Activated CD4-positive, alpha-beta memory T cell treated with anti-CD3 and anti-CD28 coated beads, Interleukin-2, amount 10 ng/mL, durations not matched to agents 7 days and 5 days (primary cell): Measurements from ENCODE around the gene FSHR. TPM values are rescaled to one million over a fixed set of nuclear protein-coding genes. Genes with fewer than 3 reads are reported as not detected.

ENCODE experiments used
- CTCF ChIA-PET: fragments of 350-600 bp; sonication (Branson Sonifier 250); formaldehyde crosslinking; loops from one replicate; lab custom pipeline; 2021; ENCODE audit warnings: antibody characterized with exemption, inconsistent platforms; lab: Charles Lee
- POLR2A ChIA-PET: fragments of 350-600 bp; sonication (Branson Sonifier 250); formaldehyde crosslinking; loops from one replicate; lab custom pipeline; 2021; ENCODE audit warnings: antibody characterized with exemption; lab: Charles Lee
- DNase-seq: peaks from one replicate; pipeline ENCODE4 v3.0.0-alpha.2; 2020
- H3K27ac Mint-ChIP-seq: one replicate; pipeline ENCODE4 v1.8.0; 2021; ENCODE audit warnings: mild to moderate bottlenecking, mixed read lengths
- H3K27me3 Mint-ChIP-seq: one replicate; pipeline ENCODE4 v1.8.0; 2021; ENCODE audit warnings: mixed read lengths
- H3K36me3 Mint-ChIP-seq: one replicate; pipeline ENCODE4 v1.8.0; 2021; ENCODE audit warnings: low read depth, mixed read lengths
- H3K4me1 Mint-ChIP-seq: one replicate; pipeline ENCODE4 v1.8.0; 2021; ENCODE audit warnings: mixed read lengths
- H3K4me3 Mint-ChIP-seq: one replicate; pipeline ENCODE4 v1.8.0; 2021; ENCODE audit warnings: mild to moderate bottlenecking, mixed read lengths
- H3K9me3 Mint-ChIP-seq: one replicate; pipeline ENCODE4 v1.8.0; 2021; ENCODE audit warnings: mixed read lengths
- total RNA-seq, 2 experiments: library from RNA; stranded (reverse); gene quantifications; one replicate each; pipeline ENCODE4 v1.2.3, GENCODE V29; 2021

The FSHR gene
- total RNA-seq, 2 experiments from 2014 or later = not detected

- no peak overlapping the region for H3K27ac Mint-ChIP-seq
- DNase-seq = no peak
- no peak overlapping the region for H3K4me3 Mint-ChIP-seq
- no peaks in the 10 kb centered on the region for H3K27me3 Mint-ChIP-seq
- ChIA-PET CTCF (no interaction called here), POLR2A (no interaction called here)
- no peaks in the 10 kb centered on the region for H3K4me1 Mint-ChIP-seq
- H3K9me3 Mint-ChIP-seq = no peaks in the 10 kb centered on the region
- H3K36me3 Mint-ChIP-seq = no peaks in the 10 kb centered on the region
Observed at GRCh38 chr2:48954935-48955334, 199.4 kb downstream of the FSHR start.

- POLR2A ChIA-PET = no interaction called here
- Mint-ChIP-seq H3K27me3 (no peaks in the 10 kb centered on the region), H3K36me3 (no peaks in the 10 kb centered on the region), H3K4me1 (no peaks in the 10 kb centered on the region), H3K4me3 (no peak overlapping the region), H3K27ac (no peak overlapping the region), H3K9me3 (no peaks in the 10 kb centered on the region)
- CTCF ChIA-PET = interaction anchor here (1.7 kb wide), 1 partner anchor 10 kb away, joined by 4 read pairs; no protein-coding TSS in a partner anchor
- no peak for DNase-seq
Observed at GRCh38 chr2:48954311-48954710, 200.0 kb downstream of the FSHR start.

- no peak for DNase-seq
- POLR2A ChIA-PET = no interaction called here
- H3K27me3 Mint-ChIP-seq = no peaks in the 10 kb centered on the region
- no peaks in the 10 kb centered on the region for H3K9me3 Mint-ChIP-seq
- CTCF ChIA-PET = interaction anchor here (0.7 kb wide), 1 partner anchor 1118 kb away, joined by 3 read pairs; no protein-coding TSS in a partner anchor
- no peak overlapping the region for H3K27ac Mint-ChIP-seq
- H3K36me3 Mint-ChIP-seq = no peaks in the 10 kb centered on the region
- no peak overlapping the region for H3K4me3 Mint-ChIP-seq
- no peaks in the 10 kb centered on the region for H3K4me1 Mint-ChIP-seq
Observed at GRCh38 chr2:48952614-48953013, 201.7 kb downstream of the FSHR start.

GRCh38 chr2:48952143-48952542, 202.2 kb downstream of the FSHR start:
- Mint-ChIP-seq H3K27ac (no peak overlapping the region), H3K4me1 (no peaks in the 10 kb centered on the region), H3K4me3 (no peak overlapping the region), H3K9me3 (no peaks in the 10 kb centered on the region), H3K27me3 (no peaks in the 10 kb centered on the region), H3K36me3 (no peaks in the 10 kb centered on the region)
- no peak for DNase-seq
- POLR2A ChIA-PET = no interaction called here
- CTCF ChIA-PET = interaction anchor here (0.7 kb wide), 1 partner anchor 1118 kb away, joined by 3 read pairs; no protein-coding TSS in a partner anchor

GRCh38 chr2:48948400-48949125, 205.8 kb downstream of the FSHR start:
- no peaks in the 10 kb centered on the region for H3K36me3 Mint-ChIP-seq
- DNase-seq = no peak
- POLR2A ChIA-PET = no interaction called here
- H3K4me1 Mint-ChIP-seq = no peaks in the 10 kb centered on the region
- no peaks in the 10 kb centered on the region for H3K27me3 Mint-ChIP-seq
- no peak overlapping the region for H3K4me3 Mint-ChIP-seq
- no peak overlapping the region for H3K27ac Mint-ChIP-seq
- no peaks in the 10 kb centered on the region for H3K9me3 Mint-ChIP-seq
- CTCF ChIA-PET = no interaction called here

- Mint-ChIP-seq H3K27ac (no peak overlapping the region), H3K27me3 (no peaks in the 10 kb centered on the region), H3K4me3 (no peak overlapping the region), H3K9me3 (no peaks in the 10 kb centered on the region), H3K36me3 (no peaks in the 10 kb centered on the region), H3K4me1 (no peaks in the 10 kb centered on the region)
- no peak for DNase-seq
- CTCF ChIA-PET = interaction anchor here (0.7 to 1.8 kb wide), 6 partner anchors 20 to 1546 kb away, joined by 4 to 12 read pairs (median 6); no protein-coding TSS in a partner anchor
- POLR2A ChIA-PET = no interaction called here
Observed at GRCh38 chr2:48946449-48947048, 207.8 kb downstream of the FSHR start.

GRCh38 chr2:48944956-48945355, 209.4 kb downstream of the FSHR start:
- Mint-ChIP-seq H3K27ac (no peak overlapping the region), H3K4me1 (no peaks in the 10 kb centered on the region), H3K9me3 (no peaks in the 10 kb centered on the region), H3K36me3 (no peaks in the 10 kb centered on the region), H3K27me3 (no peaks in the 10 kb centered on the region), H3K4me3 (no peak overlapping the region)
- DNase-seq = no peak
- ChIA-PET POLR2A (no interaction called here), CTCF (interaction anchor here (0.5 to 1.3 kb wide), 2 partner anchors 18 to 1223 kb away, joined by 3 to 4 read pairs; no protein-coding TSS in a partner anchor)

GRCh38 chr2:48943436-48943835, 210.9 kb downstream of the FSHR start:
- Mint-ChIP-seq H3K4me1 (no peaks in the 10 kb centered on the region), H3K9me3 (no peaks in the 10 kb centered on the region), H3K27me3 (no peaks in the 10 kb centered on the region), H3K4me3 (no peak overlapping the region), H3K36me3 (no peaks in the 10 kb centered on the region), H3K27ac (no peak overlapping the region)
- CTCF ChIA-PET = interaction anchor here (1.1 kb wide), 1 partner anchor 10 kb away, joined by 4 read pairs; no protein-coding TSS in a partner anchor
- DNase-seq = no peak
- POLR2A ChIA-PET = no interaction called here

- H3K4me1 Mint-ChIP-seq = no peaks in the 10 kb centered on the region
- POLR2A ChIA-PET = no interaction called here
- no peak overlapping the region for H3K27ac Mint-ChIP-seq
- no peaks in the 10 kb centered on the region for H3K27me3 Mint-ChIP-seq
- CTCF ChIA-PET = no interaction called here
- no peaks in the 10 kb centered on the region for H3K9me3 Mint-ChIP-seq
- no peak for DNase-seq
- no peaks in the 10 kb centered on the region for H3K36me3 Mint-ChIP-seq
- no peak overlapping the region for H3K4me3 Mint-ChIP-seq
Observed at GRCh38 chr2:48941908-48942307, 212.4 kb downstream of the FSHR start.

GRCh38 chr2:48941456-48941855, 212.9 kb downstream of the FSHR start:
- Mint-ChIP-seq H3K9me3 (no peaks in the 10 kb centered on the region), H3K4me1 (no peaks in the 10 kb centered on the region), H3K27ac (no peak overlapping the region), H3K36me3 (no peaks in the 10 kb centered on the region), H3K27me3 (no peaks in the 10 kb centered on the region), H3K4me3 (no peak overlapping the region)
- ChIA-PET CTCF (no interaction called here), POLR2A (no interaction called here)
- no peak for DNase-seq

GRCh38 chr2:48940606-48941005, 213.7 kb downstream of the FSHR start:
- POLR2A ChIA-PET = no interaction called here
- Mint-ChIP-seq H3K4me3 (no peak overlapping the region), H3K27me3 (no peaks in the 10 kb centered on the region)

GRCh38 chr2:48939232-48939631, 215.1 kb downstream of the FSHR start:
- no peaks in the 10 kb centered on the region for H3K4me1 Mint-ChIP-seq
- no peaks in the 10 kb centered on the region for H3K27me3 Mint-ChIP-seq
- ChIA-PET POLR2A (no interaction called here), CTCF (no interaction called here)
- H3K36me3 Mint-ChIP-seq = no peaks in the 10 kb centered on the region
- DNase-seq = no peak
- no peaks in the 10 kb centered on the region for H3K9me3 Mint-ChIP-seq
- no peak overlapping the region for H3K4me3 Mint-ChIP-seq
- H3K27ac Mint-ChIP-seq = no peak overlapping the region

More at GRCh38 chr2:48940606-48941005, 213.7 kb downstream of the FSHR start:
- no peaks in the 10 kb centered on the region for H3K4me1 Mint-ChIP-seq
- H3K9me3 Mint-ChIP-seq = no peaks in the 10 kb centered on the region
- H3K27ac Mint-ChIP-seq = no peak overlapping the region
- H3K36me3 Mint-ChIP-seq = no peaks in the 10 kb centered on the region
- CTCF ChIA-PET = interaction anchor here (0.6 kb wide), 1 partner anchor 470 kb away, joined by 4 read pairs; no protein-coding TSS in a partner anchor
- no peak for DNase-seq

- POLR2A ChIA-PET = no interaction called here
- no peaks in the 10 kb centered on the region for H3K9me3 Mint-ChIP-seq
- no peaks in the 10 kb centered on the region for H3K27me3 Mint-ChIP-seq
Observed at GRCh38 chr2:48938231-48938630, 216.1 kb downstream of the FSHR start.

More at GRCh38 chr2:48938231-48938630, 216.1 kb downstream of the FSHR start:
- H3K4me3 Mint-ChIP-seq = no peak overlapping the region
- no peaks in the 10 kb centered on the region for H3K4me1 Mint-ChIP-seq
- CTCF ChIA-PET = no interaction called here
- no peak for DNase-seq
- H3K36me3 Mint-ChIP-seq = no peaks in the 10 kb centered on the region
- H3K27ac Mint-ChIP-seq = no peak overlapping the region
